Mammary epithelial cell (primary cell): ENCODE data around the gene PCAT6.

Experiments used
- EZH2 ChIP-seq: IDR thresholded peaks from 2 replicates; pipeline ENCODE4 v1.6.1; 2012; ENCODE audit warnings: low read length, inconsistent platforms, borderline replicate concordance
- TF ChIP-seq, protein P1 (sequence below), 2 donors: IDR thresholded peaks in 1 of 2; conservative IDR thresholded peaks in 1 of 2; 2 replicates each; pipeline ENCODE4 v1.5.1; 2011 to 2012; ENCODE audit warnings: inconsistent platforms in 2 of 2, low read length in 2 of 2, mild to moderate bottlenecking in 2 of 2, control low read depth in 1 of 2, low read depth in 1 of 2; ENCODE audit not compliant: insufficient read depth in 1 of 2; ENCODE audit errors: extremely low read depth in 1 of 2

DNA sequence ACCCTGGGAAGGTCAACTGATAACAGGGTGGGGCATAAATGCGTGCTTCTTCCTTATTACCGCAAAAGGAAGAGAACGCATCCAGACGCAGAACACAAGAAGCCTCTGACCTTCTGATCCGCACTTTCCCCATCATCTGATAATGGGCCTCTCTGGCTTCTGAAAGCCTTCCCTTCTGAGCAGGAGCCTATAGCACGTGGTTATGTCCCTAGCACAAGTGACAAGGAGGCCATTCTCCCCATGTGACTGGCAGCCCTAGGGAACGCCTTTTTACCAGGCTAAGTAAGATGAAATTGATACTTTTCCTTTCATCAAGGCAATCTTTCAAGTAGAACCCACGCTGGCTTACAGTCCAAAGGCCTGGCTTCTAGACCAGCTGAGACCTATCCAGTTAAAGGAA is 44.0 kb downstream of the PCAT6 start:
- TF ChIP-seq, protein P1, sequence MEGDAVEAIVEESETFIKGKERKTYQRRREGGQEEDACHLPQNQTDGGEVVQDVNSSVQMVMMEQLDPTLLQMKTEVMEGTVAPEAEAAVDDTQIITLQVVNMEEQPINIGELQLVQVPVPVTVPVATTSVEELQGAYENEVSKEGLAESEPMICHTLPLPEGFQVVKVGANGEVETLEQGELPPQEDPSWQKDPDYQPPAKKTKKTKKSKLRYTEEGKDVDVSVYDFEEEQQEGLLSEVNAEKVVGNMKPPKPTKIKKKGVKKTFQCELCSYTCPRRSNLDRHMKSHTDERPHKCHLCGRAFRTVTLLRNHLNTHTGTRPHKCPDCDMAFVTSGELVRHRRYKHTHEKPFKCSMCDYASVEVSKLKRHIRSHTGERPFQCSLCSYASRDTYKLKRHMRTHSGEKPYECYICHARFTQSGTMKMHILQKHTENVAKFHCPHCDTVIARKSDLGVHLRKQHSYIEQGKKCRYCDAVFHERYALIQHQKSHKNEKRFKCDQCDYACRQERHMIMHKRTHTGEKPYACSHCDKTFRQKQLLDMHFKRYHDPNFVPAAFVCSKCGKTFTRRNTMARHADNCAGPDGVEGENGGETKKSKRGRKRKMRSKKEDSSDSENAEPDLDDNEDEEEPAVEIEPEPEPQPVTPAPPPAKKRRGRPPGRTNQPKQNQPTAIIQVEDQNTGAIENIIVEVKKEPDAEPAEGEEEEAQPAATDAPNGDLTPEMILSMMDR (conservative IDR thresholded peaks at IDR 0.05 in 1 of 2, IDR thresholded peaks at IDR 0.05 in 1 of 2; ENCODE audit: extremely low read depth in 1 of 2, insufficient read depth in 1 of 2, low read depth in 1 of 2, low read length in 2 of 2) = no peak
- TF ChIP-seq EZH2 = no peak
